22Rv1 (cell line): ENCODE data around the gene PITPNM3.

Experiments
- ZFX ChIP-seq: fragments of 450-650 bp; IDR thresholded peaks from 2 replicates; pipeline ENCODE4 v1.6.1; 2017; ENCODE audit warnings: antibody characterized with exemption, borderline replicate concordance
- TF ChIP-seq, protein P1 (sequence below): fragments of 450-650 bp; IDR thresholded peaks from 2 replicates; pipeline ENCODE4 v1.5.1; 2017; ENCODE audit warnings: mild to moderate bottlenecking

DNA sequence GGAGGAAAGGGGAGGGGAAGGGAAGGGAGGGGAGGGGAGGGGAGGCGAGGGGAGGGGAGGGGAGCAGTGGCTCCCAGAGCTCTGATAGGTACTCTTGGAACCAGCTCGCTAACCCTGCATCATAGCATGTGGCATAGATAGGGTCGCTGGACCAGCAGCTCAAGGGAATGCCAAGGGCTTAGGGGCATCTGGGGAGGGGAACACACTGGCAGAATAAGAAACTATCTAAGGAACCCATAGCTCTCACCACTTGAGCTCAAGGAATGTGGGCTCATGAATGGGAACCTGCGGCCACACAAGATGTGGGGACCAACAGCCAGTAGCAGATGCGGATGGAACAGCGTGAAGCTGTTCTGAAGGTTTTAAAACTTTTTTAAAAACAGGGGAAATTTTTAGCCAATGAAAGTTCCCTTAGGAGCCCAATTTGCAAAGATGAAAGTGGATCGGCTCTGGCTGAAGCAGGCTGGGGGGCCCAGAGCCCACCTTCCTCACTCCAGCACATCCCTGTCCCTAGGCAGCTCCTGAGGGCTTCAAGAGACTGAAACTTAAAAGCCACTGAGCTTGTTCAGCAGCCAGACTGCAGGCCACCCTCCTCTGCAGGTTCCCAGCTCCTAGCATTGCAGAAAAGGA, 65.2 kb downstream of the PITPNM3 start:
- TF ChIP-seq, protein P1, sequence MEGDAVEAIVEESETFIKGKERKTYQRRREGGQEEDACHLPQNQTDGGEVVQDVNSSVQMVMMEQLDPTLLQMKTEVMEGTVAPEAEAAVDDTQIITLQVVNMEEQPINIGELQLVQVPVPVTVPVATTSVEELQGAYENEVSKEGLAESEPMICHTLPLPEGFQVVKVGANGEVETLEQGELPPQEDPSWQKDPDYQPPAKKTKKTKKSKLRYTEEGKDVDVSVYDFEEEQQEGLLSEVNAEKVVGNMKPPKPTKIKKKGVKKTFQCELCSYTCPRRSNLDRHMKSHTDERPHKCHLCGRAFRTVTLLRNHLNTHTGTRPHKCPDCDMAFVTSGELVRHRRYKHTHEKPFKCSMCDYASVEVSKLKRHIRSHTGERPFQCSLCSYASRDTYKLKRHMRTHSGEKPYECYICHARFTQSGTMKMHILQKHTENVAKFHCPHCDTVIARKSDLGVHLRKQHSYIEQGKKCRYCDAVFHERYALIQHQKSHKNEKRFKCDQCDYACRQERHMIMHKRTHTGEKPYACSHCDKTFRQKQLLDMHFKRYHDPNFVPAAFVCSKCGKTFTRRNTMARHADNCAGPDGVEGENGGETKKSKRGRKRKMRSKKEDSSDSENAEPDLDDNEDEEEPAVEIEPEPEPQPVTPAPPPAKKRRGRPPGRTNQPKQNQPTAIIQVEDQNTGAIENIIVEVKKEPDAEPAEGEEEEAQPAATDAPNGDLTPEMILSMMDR = no peak
- TF ChIP-seq ZFX = no peak
